HPDE6-E6E7 (cell line): ENCODE data around the gene TRPM7.
"Not testable (repeated sequence)": the region's sequence is repeated elsewhere in the genome, so short reads cannot be mapped to it uniquely, and the experiment has no call there.

Experiments used
- DNase-seq: peaks from one replicate; pipeline ENCODE4 v3.0.0; 2011; ENCODE audit warnings: missing footprints; ENCODE audit errors: extremely low spot score

Gene TRPM7

GRCh38 chr15:50670115-50670514, 16.5 kb downstream of the TRPM7 start:
- no peak for DNase-seq

DNA sequence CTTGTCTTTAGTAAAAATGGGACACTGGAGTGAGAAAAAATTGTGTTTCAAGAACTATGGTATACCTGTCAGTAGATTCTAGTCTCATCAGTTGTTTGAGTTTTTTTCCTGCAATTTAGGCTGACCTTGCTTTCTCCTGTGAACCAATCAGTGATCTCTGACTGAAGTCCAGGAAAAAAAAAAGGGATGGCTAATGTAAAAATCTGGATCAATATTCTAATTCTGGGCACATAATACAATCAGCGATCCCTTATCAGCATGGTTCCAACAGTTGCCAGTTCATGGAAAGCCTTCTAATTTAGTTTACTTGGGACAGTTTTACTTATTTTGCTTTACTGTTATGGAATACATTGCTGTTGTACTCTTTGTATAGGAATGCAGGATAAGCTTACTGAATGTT, 17.0 kb downstream of the TRPM7 start:
- DNase-seq, result no peak

DNA sequence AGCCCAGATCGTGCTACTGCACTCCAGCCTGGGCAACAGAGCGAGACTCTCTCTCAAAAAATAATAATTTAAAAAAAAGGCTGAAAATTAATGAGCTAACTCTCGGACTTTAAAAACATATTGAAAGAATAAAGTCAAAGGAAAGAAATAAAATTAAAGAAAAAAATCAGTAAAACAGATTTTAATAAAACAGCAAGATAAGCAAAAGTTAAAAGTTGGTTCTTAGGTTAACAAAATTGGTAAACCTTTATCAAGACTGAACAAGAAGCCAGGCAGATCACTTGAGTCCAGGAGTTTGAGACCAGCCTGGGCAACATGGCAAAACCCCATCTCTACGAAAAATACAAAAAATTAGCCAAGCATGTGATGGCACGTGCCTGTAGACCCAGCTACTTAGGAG, 20.7 kb downstream of the TRPM7 start:
- no peak for DNase-seq

- no peak for DNase-seq
These were observed 31.0 kb downstream of the TRPM7 start for GRCh38 chr15:50655555-50655954.

DNA sequence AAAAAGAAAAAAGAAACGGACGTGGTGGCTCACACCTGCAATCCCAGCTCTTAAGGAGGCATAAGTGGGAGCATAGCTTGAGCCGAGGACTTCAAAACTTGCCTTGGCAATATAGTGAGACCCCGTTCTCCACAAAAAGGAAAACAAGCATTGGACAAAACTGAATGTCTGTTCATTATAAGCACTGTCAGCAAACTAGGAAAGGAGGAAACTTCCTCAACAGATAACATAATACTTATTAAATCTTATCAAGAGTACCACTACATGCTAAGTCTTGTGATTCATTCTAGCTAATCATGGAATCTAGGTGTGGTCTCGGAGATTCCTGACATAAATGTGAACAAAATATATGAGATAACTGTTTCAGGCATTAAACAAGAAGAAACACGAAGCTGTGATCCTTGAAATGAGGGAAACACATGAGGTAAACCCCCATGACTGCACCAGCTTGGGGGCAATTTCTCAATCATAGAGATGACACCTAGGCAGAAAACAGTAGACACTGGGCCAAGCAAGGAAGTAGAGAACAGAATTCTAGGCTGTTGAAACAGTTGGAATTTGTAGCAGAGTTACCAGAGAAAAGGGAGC, 33.3 kb downstream of the TRPM7 start:
- DNase-seq, result no peak

DNA sequence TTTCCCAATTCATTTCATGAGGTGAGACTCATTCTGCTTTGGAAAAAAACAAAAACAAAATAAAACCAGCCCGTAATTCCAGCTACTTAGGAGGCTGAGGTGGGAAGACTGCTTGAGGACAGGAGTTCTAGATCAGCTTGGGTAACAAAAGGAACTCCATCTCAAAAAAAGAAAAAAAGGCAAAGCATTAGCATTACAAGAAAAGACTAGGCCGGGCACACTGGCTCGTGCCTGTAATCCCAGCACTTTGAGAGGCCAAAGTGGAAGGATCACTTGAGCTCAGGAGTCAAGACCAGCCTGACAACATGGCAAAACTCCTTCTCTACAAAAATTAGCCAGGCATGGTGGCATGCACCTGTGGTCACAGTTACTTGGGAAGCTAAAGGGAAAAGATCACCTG, 33.9 kb downstream of the TRPM7 start:
- DNase-seq, result no peak

- DNase-seq, result no peak
These were observed 45.3 kb downstream of the TRPM7 start for GRCh38 chr15:50641318-50641717.

GRCh38 chr15:50636146-50636545, 50.5 kb downstream of the TRPM7 start:
- no peak for DNase-seq

DNA sequence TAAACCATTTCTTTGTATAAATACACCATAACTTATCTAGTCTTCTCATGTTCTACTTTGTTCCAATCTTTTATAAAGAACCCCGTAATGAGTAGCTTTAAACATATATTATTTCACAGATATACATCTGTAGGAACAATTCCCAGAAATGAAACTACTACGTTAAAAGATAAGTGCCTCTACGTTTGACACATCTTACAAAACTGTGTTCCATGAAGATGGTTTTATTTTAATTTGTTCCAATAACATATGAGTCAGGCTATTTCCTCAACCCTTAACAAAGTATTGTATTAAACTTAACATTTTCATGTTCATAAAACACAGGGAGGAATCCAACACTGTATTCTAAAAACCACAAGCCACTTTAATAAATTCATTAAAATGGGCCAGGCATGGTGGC, 52.9 kb downstream of the TRPM7 start:
- DNase-seq, result no peak

GRCh38 chr15:50628421-50628820, 58.2 kb downstream of the TRPM7 start:
- no peak for DNase-seq

- no peak for DNase-seq
These were observed 59.1 kb downstream of the TRPM7 start for GRCh38 chr15:50627351-50628055.

- no peak for DNase-seq
These were observed 61.9 kb downstream of the TRPM7 start for GRCh38 chr15:50624616-50625168.

GRCh38 chr15:50622361-50622943, 64.1 kb downstream of the TRPM7 start:
- peak; percentile 13 for DNase-seq

DNA sequence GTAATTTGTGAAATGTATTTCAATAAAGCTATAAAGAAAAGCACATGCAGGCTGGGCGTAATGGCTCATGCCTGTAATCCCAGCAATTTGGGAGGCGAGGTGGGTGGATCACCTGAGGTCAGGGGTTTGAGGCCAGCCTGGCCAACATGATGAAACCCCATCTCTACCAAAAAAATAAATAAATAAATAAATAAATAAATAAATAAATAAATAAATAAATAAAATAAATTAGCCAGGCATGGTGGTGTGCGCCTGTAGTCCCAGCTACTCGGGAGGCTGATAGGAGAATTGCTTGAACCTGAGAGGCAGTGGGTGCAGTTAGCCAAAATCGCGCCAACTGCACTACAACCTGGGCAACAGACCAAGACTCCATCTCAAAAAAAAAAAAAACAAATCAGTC, 69.6 kb downstream of the TRPM7 start:
- DNase-seq, result not testable (repeated sequence)

GRCh38 chr15:50616554-50616953, 70.0 kb downstream of the TRPM7 start:
- not testable (repeated sequence) for DNase-seq

- no peak for DNase-seq
These were observed 73.0 kb downstream of the TRPM7 start for GRCh38 chr15:50613600-50613999.

DNA sequence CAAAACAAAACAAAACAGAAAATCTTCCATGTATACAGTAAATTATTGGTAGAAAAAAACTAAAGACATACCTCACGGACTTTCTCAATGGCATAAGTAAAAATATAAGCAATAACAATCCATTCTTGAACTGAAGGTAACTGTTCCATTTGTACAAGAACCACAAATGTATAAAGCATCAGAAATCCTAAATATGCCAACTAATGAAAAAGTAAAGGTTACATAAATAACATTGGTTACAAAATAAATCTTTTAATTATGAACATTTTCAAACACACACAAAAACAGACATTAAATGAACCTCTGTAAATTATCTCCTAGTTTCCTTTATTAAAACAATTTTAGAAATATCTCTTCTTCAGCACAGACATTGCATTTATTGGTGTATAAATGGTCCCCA, 79.5 kb downstream of the TRPM7 start:
- no peak for DNase-seq

- DNase-seq, result no peak
These were observed 81.1 kb downstream of the TRPM7 start for GRCh38 chr15:50605462-50605861.

- DNase-seq, result not testable (repeated sequence)
These were observed 84.6 kb downstream of the TRPM7 start for GRCh38 chr15:50602028-50602427.

GRCh38 chr15:50594311-50594710, 92.3 kb downstream of the TRPM7 start:
- no peak for DNase-seq

DNA sequence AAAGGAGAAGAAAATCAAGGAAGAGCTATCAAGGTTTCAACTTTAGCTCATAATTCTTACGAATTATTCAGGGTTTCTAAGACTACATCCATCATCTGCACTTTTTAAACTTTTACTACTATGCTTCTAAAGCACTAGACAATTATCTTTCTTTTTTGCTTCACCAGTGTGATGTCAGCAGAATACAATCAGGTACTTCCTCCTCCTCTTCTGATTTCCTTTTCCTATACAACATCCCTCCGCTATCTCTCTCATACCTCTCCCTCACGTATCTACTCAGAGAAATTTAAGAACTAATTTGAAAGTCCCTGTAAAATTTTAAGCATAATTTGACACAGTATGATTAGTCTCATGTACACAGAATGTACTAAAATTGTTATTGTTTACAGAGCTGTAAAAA, 92.8 kb downstream of the TRPM7 start:
- no peak for DNase-seq

- no peak for DNase-seq
These were observed 96.3 kb downstream of the TRPM7 start for GRCh38 chr15:50590288-50590687.

- DNase-seq, result no peak
These were observed 109.1 kb downstream of the TRPM7 start for GRCh38 chr15:50577492-50577891.
